ENCODE results near the gene NR3C1. TPM values are rescaled to one million over a fixed set of nuclear protein-coding genes. Genes with fewer than 3 reads are reported as not detected.

Gene NR3C1
- total and polyA plus RNA-seq, 8 donors, result 59.2 to 98.0 (median 66.6) TPM

- Histone ChIP-seq H3K4me1 (peaks cover 8 to 18% of the 10 kb centered on the region in 2 donors), H3K4me3 (peak overlapping the region; percentile 64 to 80), H3K36me3 (peaks cover 0 to 3% of the 10 kb centered on the region in 2 donors), H3K27ac (peak overlapping the region; percentile 100), H3K27me3 (no peaks in the 10 kb centered on the region), H3K9me3 (no peaks in the 10 kb centered on the region)
- DNase-seq (peak; percentile 86 to 95 (median 90)), ATAC-seq (peak; percentile 49)
- intact Hi-C loops (cut with DNase I), result loop anchor here in 1 of 2 donors (10.0 kb wide), 1 partner anchor 280 kb away; no protein-coding TSS in a partner anchor
- TF ChIP-seq CTCF (IDR thresholded peaks at IDR 0.05), result no peak
These were observed 1.8 kb upstream of the NR3C1 start for GRCh38 chr5:143405063-143405848.

GRCh38 chr5:143404416-143405062 lies 1.1 kb upstream of the NR3C1 start:
- H3K4me1 ChIP-seq, result peaks cover 16 to 25% of the 10 kb centered on the region in 2 donors
- peaks cover 0 to 11% of the 10 kb centered on the region in 2 donors for H3K36me3 ChIP-seq
- peak overlapping the region; percentile 100 for H3K27ac ChIP-seq
- H3K9me3 ChIP-seq, result no peaks in the 10 kb centered on the region
- peak overlapping the region; percentile 64 to 80 for H3K4me3 ChIP-seq
- H3K27me3 ChIP-seq, result no peaks in the 10 kb centered on the region
- DNase-seq (peak; percentile 87 to 95 (median 90)), ATAC-seq (peak; percentile 68)
- intact Hi-C loops (cut with DNase I), result loop anchor here in 1 of 2 donors (10.0 kb wide), 1 partner anchor 280 kb away; no protein-coding TSS in a partner anchor
- TF ChIP-seq CTCF (IDR thresholded peaks at IDR 0.05), result no peak

- peak overlapping the region; percentile 100 for H3K27ac ChIP-seq
- no peak for TF ChIP-seq CTCF (IDR thresholded peaks at IDR 0.05)
- H3K27me3 ChIP-seq, result no peaks in the 10 kb centered on the region
- ATAC-seq (peak; percentile 22), DNase-seq (no peak)
- H3K9me3 ChIP-seq, result no peaks in the 10 kb centered on the region
- peaks cover 16 to 37% of the 10 kb centered on the region in 2 donors for H3K4me1 ChIP-seq
- intact Hi-C loops (cut with DNase I), result loop anchor here in 1 of 2 donors (10.0 kb wide), 1 partner anchor 282 kb away; no protein-coding TSS in a partner anchor
- peaks cover 0 to 14% of the 10 kb centered on the region in 2 donors for H3K36me3 ChIP-seq
- H3K4me3 ChIP-seq, result peak overlapping the region; percentile 64 to 80
These were observed 223 bp downstream of the NR3C1 start for GRCh38 chr5:143403334-143403592.

- Histone ChIP-seq H3K27ac (peak overlapping the region; percentile 100), H3K4me3 (peak overlapping the region; percentile 64 to 80), H3K27me3 (no peaks in the 10 kb centered on the region), H3K36me3 (peaks cover 0 to 14% of the 10 kb centered on the region in 2 donors), H3K4me1 (peaks cover 18 to 42% of the 10 kb centered on the region in 2 donors), H3K9me3 (no peaks in the 10 kb centered on the region)
- intact Hi-C loops (cut with DNase I), result loop anchor here in 1 of 2 donors (10.0 kb wide), 1 partner anchor 282 kb away; no protein-coding TSS in a partner anchor
- ATAC-seq, result peak; percentile 32
- DNase-seq, result peak; percentile 53 to 93 (median 65)
- no peak for TF ChIP-seq CTCF (IDR thresholded peaks at IDR 0.05)
These were observed 743 bp downstream of the NR3C1 start for GRCh38 chr5:143402553-143403333.

All from left lung (tissue), 10 donors.